ENCODE data around the gene SCARB1. TPM values are rescaled to one million over a fixed set of nuclear protein-coding genes. Genes with fewer than 3 reads are reported as not detected.
A peak's percentile ranks its signal among the peaks of the same experiment; 100 is the strongest.

SCARB1 gene
- total RNA-seq, 4 donors from 2014 or later: 15.3 to 55.3 (median 29.7) TPM

- WGBS, 2 donors: 93% methylated on average over 29 to 31 of the region's 31 CpGs
- TF ChIP-seq EP300 (IDR thresholded peaks at IDR 0.05): no peak
- TF ChIP-seq CTCF (IDR thresholded peaks at IDR 0.05): no peak
- TF ChIP-seq POLR2A (IDR thresholded peaks at IDR 0.05): no peak
- DNase-seq (ENCODE audit: low spot score in 2 of 2): no peak
- Histone ChIP-seq H3K27ac (no peak overlapping the region), H3K4me3 (no peak overlapping the region), H3K36me3 (peaks cover 0 to 29% (median 0%) of the 10 kb centered on the region in 3 donors), H3K27me3 (no peaks in the 10 kb centered on the region), H3K9me3 (peaks cover 0 to 1% (median 0%) of the 10 kb centered on the region in 4 donors), H3K4me1 (no peaks in the 10 kb centered on the region)
These were observed 46.3 kb downstream of the SCARB1 start for GRCh38 chr12:124817076-124818000.

GRCh38 chr12:124816295-124816854, 47.3 kb downstream of the SCARB1 start:
- whole genome bisulfite sequencing, 2 donors: 80 to 81% methylated on average over 15 of the region's 15 CpGs
- Histone ChIP-seq H3K4me3 (no peak overlapping the region), H3K27me3 (no peaks in the 10 kb centered on the region), H3K36me3 (peaks cover 0 to 39% (median 0%) of the 10 kb centered on the region in 3 donors), H3K9me3 (peaks cover 0 to 3% (median 0%) of the 10 kb centered on the region in 4 donors), H3K27ac (peak overlapping the region in 1 of 4 donors; percentile 24), H3K4me1 (no peaks in the 10 kb centered on the region)
- no peak for TF ChIP-seq EP300 (IDR thresholded peaks at IDR 0.05)
- no peak for TF ChIP-seq CTCF (IDR thresholded peaks at IDR 0.05)
- no peak for TF ChIP-seq POLR2A (IDR thresholded peaks at IDR 0.05)
- no peak for DNase-seq (ENCODE audit: low spot score in 2 of 2)

GRCh38 chr12:124814741-124815613, 48.7 kb downstream of the SCARB1 start:
- peak in 1 of 2 donors; percentile 54 for DNase-seq (ENCODE audit: low spot score in 2 of 2)
- Histone ChIP-seq H3K4me3 (no peak overlapping the region), H3K27me3 (no peaks in the 10 kb centered on the region), H3K9me3 (peaks cover 0 to 3% (median 0%) of the 10 kb centered on the region in 4 donors), H3K27ac (peak overlapping the region in 1 of 4 donors; percentile 24), H3K4me1 (no peaks in the 10 kb centered on the region), H3K36me3 (peaks cover 0 to 47% (median 0%) of the 10 kb centered on the region in 3 donors)
- 76 to 80% methylated on average over 38 of the region's 38 CpGs for WGBS, 2 donors
- TF ChIP-seq CTCF (IDR thresholded peaks at IDR 0.05) (no peak), EP300 (IDR thresholded peaks at IDR 0.05) (peak in 1 of 2 donors; percentile 65), POLR2A (IDR thresholded peaks at IDR 0.05) (no peak)

- peaks cover 0 to 3% (median 0%) of the 10 kb centered on the region in 4 donors for H3K9me3 ChIP-seq
- 97 to 100% methylated on average over 2 to 3 of the region's 3 CpGs for WGBS, 2 donors
- peaks cover 0 to 56% (median 0%) of the 10 kb centered on the region in 3 donors for H3K36me3 ChIP-seq
- H3K27ac ChIP-seq: no peak overlapping the region
- no peaks in the 10 kb centered on the region for H3K27me3 ChIP-seq
- H3K4me1 ChIP-seq: no peaks in the 10 kb centered on the region
- H3K4me3 ChIP-seq: no peak overlapping the region
- no peak for DNase-seq (ENCODE audit: low spot score in 2 of 2)
- TF ChIP-seq EP300 (IDR thresholded peaks at IDR 0.05) (no peak), POLR2A (IDR thresholded peaks at IDR 0.05) (no peak), CTCF (IDR thresholded peaks at IDR 0.05) (no peak)
These were observed 49.9 kb downstream of the SCARB1 start for GRCh38 chr12:124813782-124814181.

Data from tibial nerve (tissue), 4 donors.